ENCODE measurements around the gene SYT13. TPM values are rescaled to one million over a fixed set of nuclear protein-coding genes. Genes with fewer than 3 reads are reported as not detected.
A peak's percentile ranks its signal among the peaks of the same experiment; 100 is the strongest.

Gene SYT13
- polyA plus RNA-seq, 3 donors from 2014 or later, result not detected

- Mint-ChIP-seq H3K36me3 (peaks cover 22 to 65% (median 35%) of the 10 kb centered on the region in 3 donors), H3K9me3 (peaks cover 0 to under 1% (median 0%) of the 10 kb centered on the region in 6 donors), H3K27me3 (ENCODE audit: low read depth in 3 of 3) (peaks cover 0 to 2% (median 0%) of the 10 kb centered on the region in 3 donors), H3K4me3 (no peak overlapping the region), H3K4me1 (no peaks in the 10 kb centered on the region), H3K27ac (no peak overlapping the region)
- no peak for DNase-seq
These were observed 61.4 kb downstream of the SYT13 start for GRCh38 chr11:45224766-45225165.

GRCh38 chr11:45223496-45223895 is 62.6 kb downstream of the SYT13 start:
- peaks cover 22 to 55% (median 32%) of the 10 kb centered on the region in 3 donors for H3K36me3 Mint-ChIP-seq
- no peak overlapping the region for H3K27ac Mint-ChIP-seq
- H3K4me3 Mint-ChIP-seq, result no peak overlapping the region
- no peaks in the 10 kb centered on the region for H3K4me1 Mint-ChIP-seq
- peaks cover 0 to 2% (median 0%) of the 10 kb centered on the region in 6 donors for H3K9me3 Mint-ChIP-seq
- DNase-seq, result no peak
- H3K27me3 Mint-ChIP-seq (ENCODE audit: low read depth in 3 of 3), result peaks cover 0 to 2% (median 0%) of the 10 kb centered on the region in 3 donors

GRCh38 chr11:45219411-45219810 is 66.7 kb downstream of the SYT13 start:
- Mint-ChIP-seq H3K9me3 (peaks cover 0 to 2% (median 0%) of the 10 kb centered on the region in 6 donors), H3K27ac (no peak overlapping the region), H3K36me3 (peaks cover 11 to 32% (median 23%) of the 10 kb centered on the region in 3 donors), H3K27me3 (ENCODE audit: low read depth in 3 of 3) (peaks cover 0 to 2% (median 0%) of the 10 kb centered on the region in 3 donors), H3K4me3 (no peak overlapping the region), H3K4me1 (peaks cover 6 to 10% of the 10 kb centered on the region in 2 donors)
- DNase-seq, result no peak

- peaks cover 0 to 2% (median 0%) of the 10 kb centered on the region in 3 donors for H3K27me3 Mint-ChIP-seq (ENCODE audit: low read depth in 3 of 3)
- DNase-seq, result no peak
- H3K4me1 Mint-ChIP-seq, result peaks cover 6 to 10% of the 10 kb centered on the region in 2 donors
- peaks cover 11 to 28% (median 18%) of the 10 kb centered on the region in 3 donors for H3K36me3 Mint-ChIP-seq
- H3K27ac Mint-ChIP-seq, result no peak overlapping the region
- no peak overlapping the region for H3K4me3 Mint-ChIP-seq
- H3K9me3 Mint-ChIP-seq, result peaks cover 0 to 2% (median 0%) of the 10 kb centered on the region in 6 donors
These were observed 67.4 kb downstream of the SYT13 start for GRCh38 chr11:45218705-45219104.

GRCh38 chr11:45217991-45218390 is 68.2 kb downstream of the SYT13 start:
- peaks cover 0 to 2% (median 0%) of the 10 kb centered on the region in 6 donors for H3K9me3 Mint-ChIP-seq
- H3K4me3 Mint-ChIP-seq, result no peak overlapping the region
- no peak for DNase-seq
- peaks cover 11 to 27% (median 17%) of the 10 kb centered on the region in 3 donors for H3K36me3 Mint-ChIP-seq
- H3K4me1 Mint-ChIP-seq, result peaks cover 6 to 10% of the 10 kb centered on the region in 2 donors
- peaks cover 0 to 2% (median 0%) of the 10 kb centered on the region in 3 donors for H3K27me3 Mint-ChIP-seq (ENCODE audit: low read depth in 3 of 3)
- no peak overlapping the region for H3K27ac Mint-ChIP-seq

GRCh38 chr11:45216901-45217300 is 69.2 kb downstream of the SYT13 start:
- Mint-ChIP-seq H3K9me3 (peaks cover 0 to 2% (median 0%) of the 10 kb centered on the region in 6 donors), H3K27ac (no peak overlapping the region), H3K4me1 (peaks cover 6 to 10% of the 10 kb centered on the region in 2 donors), H3K36me3 (peaks cover 12 to 29% (median 14%) of the 10 kb centered on the region in 3 donors), H3K27me3 (ENCODE audit: low read depth in 3 of 3) (peaks cover 0 to 2% (median 0%) of the 10 kb centered on the region in 3 donors), H3K4me3 (no peak overlapping the region)
- DNase-seq, result no peak

GRCh38 chr11:45216031-45216430 is 70.1 kb downstream of the SYT13 start:
- H3K4me3 Mint-ChIP-seq, result no peak overlapping the region
- peaks cover 0 to 2% (median 0%) of the 10 kb centered on the region in 6 donors for H3K9me3 Mint-ChIP-seq
- no peaks in the 10 kb centered on the region for H3K27me3 Mint-ChIP-seq (ENCODE audit: low read depth in 3 of 3)
- H3K4me1 Mint-ChIP-seq, result peaks cover 6 to 10% of the 10 kb centered on the region in 2 donors
- no peak for DNase-seq
- peak overlapping the region in 2 of 6 donors; percentile 24 to 33 for H3K27ac Mint-ChIP-seq
- peaks cover 11 to 28% (median 11%) of the 10 kb centered on the region in 3 donors for H3K36me3 Mint-ChIP-seq

- Mint-ChIP-seq H3K36me3 (peaks cover 9 to 21% (median 9%) of the 10 kb centered on the region in 3 donors), H3K9me3 (peaks cover 0 to 2% (median 0%) of the 10 kb centered on the region in 6 donors), H3K27me3 (ENCODE audit: low read depth in 3 of 3) (no peaks in the 10 kb centered on the region), H3K4me1 (peaks cover 6 to 10% of the 10 kb centered on the region in 2 donors), H3K27ac (peak overlapping the region in 4 of 6 donors; percentile 7 to 29 (median 19)), H3K4me3 (no peak overlapping the region)
- DNase-seq, result no peak
These were observed 70.9 kb downstream of the SYT13 start for GRCh38 chr11:45215098-45215865.

GRCh38 chr11:45213717-45214116 is 72.4 kb downstream of the SYT13 start:
- peaks cover 5 to 18% (median 9%) of the 10 kb centered on the region in 3 donors for H3K36me3 Mint-ChIP-seq
- H3K9me3 Mint-ChIP-seq, result no peaks in the 10 kb centered on the region
- no peak overlapping the region for H3K27ac Mint-ChIP-seq
- H3K4me3 Mint-ChIP-seq, result no peak overlapping the region
- DNase-seq, result no peak
- H3K27me3 Mint-ChIP-seq (ENCODE audit: low read depth in 3 of 3), result peaks cover 0 to 2% (median 0%) of the 10 kb centered on the region in 3 donors
- H3K4me1 Mint-ChIP-seq, result peaks cover 6 to 10% of the 10 kb centered on the region in 2 donors

GRCh38 chr11:45213316-45213665 is 72.8 kb downstream of the SYT13 start:
- Mint-ChIP-seq H3K27ac (no peak overlapping the region), H3K9me3 (no peaks in the 10 kb centered on the region), H3K36me3 (peaks cover 5 to 18% (median 9%) of the 10 kb centered on the region in 3 donors)

GRCh38 chr11:45212566-45213315 is 73.4 kb downstream of the SYT13 start:
- no peak overlapping the region for H3K4me3 Mint-ChIP-seq

More at GRCh38 chr11:45213316-45213665, 72.8 kb downstream of the SYT13 start:
- H3K4me3 Mint-ChIP-seq, result no peak overlapping the region
- peaks cover 0 to 2% (median 0%) of the 10 kb centered on the region in 3 donors for H3K27me3 Mint-ChIP-seq (ENCODE audit: low read depth in 3 of 3)
- peaks cover 6 to 10% of the 10 kb centered on the region in 2 donors for H3K4me1 Mint-ChIP-seq
- no peak for DNase-seq

GRCh38 chr11:45211732-45212131 is 74.4 kb downstream of the SYT13 start:
- H3K4me3 Mint-ChIP-seq, result no peak overlapping the region

More at GRCh38 chr11:45212566-45213315, 73.4 kb downstream of the SYT13 start:
- no peak for DNase-seq
- Mint-ChIP-seq H3K4me1 (peaks cover 6 to 10% of the 10 kb centered on the region in 2 donors), H3K27ac (no peak overlapping the region), H3K9me3 (no peaks in the 10 kb centered on the region), H3K36me3 (peaks cover 5 to 18% (median 9%) of the 10 kb centered on the region in 3 donors), H3K27me3 (ENCODE audit: low read depth in 3 of 3) (peaks cover 0 to 2% (median 0%) of the 10 kb centered on the region in 3 donors)

GRCh38 chr11:45210846-45211245 is 75.3 kb downstream of the SYT13 start:
- H3K4me1 Mint-ChIP-seq, result peaks cover 6 to 10% of the 10 kb centered on the region in 2 donors
- no peak for DNase-seq
- peaks cover 5 to 23% (median 13%) of the 10 kb centered on the region in 3 donors for H3K36me3 Mint-ChIP-seq
- H3K4me3 Mint-ChIP-seq, result no peak overlapping the region
- H3K9me3 Mint-ChIP-seq, result no peaks in the 10 kb centered on the region
- H3K27ac Mint-ChIP-seq, result no peak overlapping the region
- H3K27me3 Mint-ChIP-seq (ENCODE audit: low read depth in 3 of 3), result peaks cover 0 to 2% (median 0%) of the 10 kb centered on the region in 3 donors

More at GRCh38 chr11:45211732-45212131, 74.4 kb downstream of the SYT13 start:
- H3K4me1 Mint-ChIP-seq, result peaks cover 6 to 10% of the 10 kb centered on the region in 2 donors
- no peak overlapping the region for H3K27ac Mint-ChIP-seq
- no peaks in the 10 kb centered on the region for H3K9me3 Mint-ChIP-seq
- H3K27me3 Mint-ChIP-seq (ENCODE audit: low read depth in 3 of 3), result peaks cover 0 to 2% (median 0%) of the 10 kb centered on the region in 3 donors
- DNase-seq, result no peak
- H3K36me3 Mint-ChIP-seq, result peaks cover 5 to 23% (median 13%) of the 10 kb centered on the region in 3 donors
